Stimulated activated naive CD4-positive, alpha-beta T cell treated with Interleukin-2 at 50 U/mL for 16 hours (primary cell): ENCODE measurements around the gene GP1BB.
"Not testable (repeated sequence)": the region's sequence is repeated elsewhere in the genome, so short reads cannot be mapped to it uniquely, and the experiment has no call there.

Experiments
- DNase-seq: peaks from one replicate; lab custom pipeline; 2025; lab: John Stamatoyannopoulos, UW

Gene GP1BB

GRCh38 chr22:19714312-19715187 is 8.8 kb upstream of the GP1BB start, which contains the start of gene SEPTIN5:
SEPTIN5 (plus strand) TSS chr22:19714503; CDS start chr22:19714589, 86 bp downstream.
- no peak for DNase-seq

- DNase-seq, result no peak
Measured at GRCh38 chr22:19715188-19715930, 8.0 kb upstream of the GP1BB start.

DNA sequence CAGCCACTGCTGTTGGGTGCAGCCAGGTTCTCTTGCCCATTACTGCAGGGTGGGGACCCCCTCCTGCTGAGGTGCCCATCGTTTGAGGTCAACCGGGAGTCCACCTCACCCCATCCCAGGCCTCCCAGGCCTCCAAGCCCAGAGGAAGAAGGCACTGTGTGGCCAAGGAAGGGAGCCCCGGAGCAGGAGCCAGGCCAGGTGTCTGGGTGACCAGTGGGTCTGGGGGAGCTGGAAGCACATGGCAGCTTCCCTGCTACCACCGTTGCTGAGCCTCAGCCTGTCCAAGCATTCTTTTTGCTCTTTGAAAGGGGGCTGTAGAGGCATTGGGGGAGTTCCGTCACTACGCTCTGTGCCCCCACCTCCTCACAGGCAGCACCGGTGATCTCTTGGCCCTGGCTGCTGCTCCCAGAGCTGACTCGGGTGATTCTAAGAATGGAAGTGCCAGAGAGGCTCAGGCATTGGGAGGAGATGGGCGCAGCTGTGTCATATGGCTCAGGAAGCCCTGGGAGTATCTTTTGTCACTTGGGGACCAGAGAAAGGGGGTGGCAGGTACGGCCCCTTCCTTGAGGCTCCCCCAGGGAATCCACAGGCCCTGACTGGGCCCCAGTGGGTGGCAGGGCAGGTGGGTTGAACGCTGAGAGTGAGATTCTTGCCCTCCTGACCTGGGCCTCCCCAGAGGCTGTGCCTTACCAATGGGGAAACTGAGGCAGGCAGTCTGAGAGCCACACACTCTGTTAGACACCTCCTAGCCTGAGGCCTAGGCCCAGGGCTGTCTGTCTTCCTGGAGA is 7.1 kb upstream of the GP1BB start:
- DNase-seq, result no peak

DNA sequence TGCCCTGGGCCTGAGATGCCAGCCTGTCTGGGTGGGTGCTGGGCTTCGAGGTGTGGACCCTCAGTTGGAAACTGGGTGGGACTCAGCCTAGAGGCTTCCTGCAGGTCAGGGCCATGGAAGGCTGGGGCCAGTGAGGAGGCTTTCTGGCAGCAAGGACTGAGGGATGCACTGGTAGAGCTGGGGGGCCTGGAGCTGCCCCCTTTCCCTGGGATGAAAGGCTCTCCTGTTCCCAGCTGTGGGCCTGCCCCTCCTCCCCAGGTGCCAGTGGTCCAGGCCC is 6.6 kb upstream of the GP1BB start:
- DNase-seq, result no peak

DNA sequence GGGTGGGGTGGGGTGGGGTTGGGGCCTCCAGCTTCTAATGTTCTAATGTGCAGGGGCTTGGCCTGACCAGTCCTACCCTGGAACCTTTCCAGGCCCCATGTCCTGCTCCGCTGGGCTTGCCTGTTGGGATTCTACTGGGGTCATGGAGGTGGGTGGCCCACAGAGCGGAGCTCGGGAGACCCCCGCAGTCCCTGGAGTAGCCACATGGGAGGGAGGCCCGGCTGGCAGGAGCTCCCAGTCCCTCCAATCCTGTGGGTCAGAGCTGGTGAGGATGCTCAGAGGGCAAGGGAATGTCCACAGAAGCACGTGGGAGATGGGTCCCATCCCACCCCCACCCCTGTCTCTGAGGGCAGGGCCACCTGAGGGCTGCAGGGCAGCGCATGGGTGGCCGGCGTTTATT is 6.2 kb upstream of the GP1BB start:
- DNase-seq, result no peak

GRCh38 chr22:19717691-19718455 is 5.5 kb upstream of the GP1BB start:
- peak; percentile 72 for DNase-seq

- DNase-seq, result no peak
Measured at GRCh38 chr22:19718456-19719049, 4.8 kb upstream of the GP1BB start.

DNA sequence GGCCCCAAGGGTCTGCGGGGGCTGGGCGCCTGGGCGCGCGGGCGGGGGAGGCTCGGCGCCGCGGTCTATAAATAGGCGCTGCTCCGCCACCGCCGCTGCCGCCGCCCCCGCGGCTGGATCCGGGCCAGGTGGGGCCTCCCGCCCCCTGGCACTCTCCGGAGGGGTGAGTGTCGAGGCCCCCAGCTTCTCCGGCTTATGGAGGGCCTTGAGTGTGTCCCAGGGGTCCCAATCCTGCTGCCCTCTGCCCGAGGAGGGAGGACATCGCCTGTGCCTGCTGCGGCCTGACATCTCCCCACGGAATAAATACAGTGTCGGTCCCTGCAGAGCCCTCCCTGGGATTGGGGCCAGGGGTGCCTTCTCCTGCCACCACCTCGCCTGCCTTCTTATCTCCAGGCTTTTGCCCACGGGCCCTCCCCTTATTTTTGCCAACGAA is 4.3 kb upstream of the GP1BB start:
- DNase-seq, result no peak

DNA sequence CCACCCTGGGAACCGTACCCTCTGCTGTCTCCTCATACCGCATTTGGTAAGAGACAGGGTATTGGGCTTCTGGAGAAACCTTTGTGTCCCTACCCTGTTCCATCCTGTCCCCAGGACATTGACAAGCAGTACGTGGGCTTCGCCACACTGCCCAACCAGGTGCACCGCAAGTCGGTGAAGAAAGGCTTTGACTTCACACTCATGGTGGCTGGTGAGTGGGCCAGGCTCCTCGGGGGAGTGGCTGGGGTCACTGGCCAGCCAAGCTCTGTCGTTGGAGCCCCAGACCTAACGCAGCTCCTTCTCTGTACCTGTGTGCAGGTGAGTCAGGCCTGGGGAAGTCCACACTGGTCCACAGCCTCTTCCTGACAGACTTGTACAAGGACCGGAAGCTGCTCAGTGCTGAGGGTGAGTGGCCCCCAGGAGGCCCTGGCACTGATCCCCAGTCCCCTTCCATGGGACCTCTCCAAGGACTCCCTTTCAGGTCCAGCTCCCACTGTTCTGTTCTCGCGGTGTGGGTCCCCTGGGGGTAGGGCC is 3.8 kb upstream of the GP1BB start:
- no peak for DNase-seq

DNA sequence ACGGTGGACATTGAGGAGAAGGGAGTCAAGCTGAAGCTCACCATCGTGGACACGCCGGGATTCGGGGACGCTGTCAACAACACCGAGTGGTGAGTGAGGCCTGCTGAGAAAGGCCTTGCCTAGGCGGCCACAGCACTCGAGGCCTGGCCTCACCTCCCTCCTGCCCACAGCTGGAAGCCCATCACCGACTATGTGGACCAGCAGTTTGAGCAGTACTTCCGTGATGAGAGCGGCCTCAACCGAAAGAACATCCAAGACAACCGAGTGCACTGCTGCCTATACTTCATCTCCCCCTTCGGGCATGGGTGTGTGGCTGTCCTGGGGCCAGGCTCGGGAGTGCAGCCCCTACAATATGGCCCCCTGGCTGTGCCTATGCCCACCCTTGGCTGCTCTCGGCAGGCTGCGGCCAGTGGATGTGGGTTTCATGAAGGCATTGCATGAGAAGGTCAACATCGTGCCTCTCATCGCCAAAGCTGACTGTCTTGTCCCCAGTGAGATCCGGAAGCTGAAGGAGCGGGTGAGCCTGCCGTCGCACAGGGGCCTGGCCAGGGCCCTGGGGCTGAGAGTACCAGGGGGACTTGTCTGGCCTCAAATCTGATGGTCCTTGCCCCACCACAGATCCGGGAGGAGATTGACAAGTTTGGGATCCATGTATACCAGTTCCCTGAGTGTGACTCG is 3.0 kb upstream of the GP1BB start:
- DNase-seq, result no peak

- no peak for DNase-seq
Measured at GRCh38 chr22:19720999-19721329, 2.4 kb upstream of the GP1BB start.

- DNase-seq, result no peak
Measured at GRCh38 chr22:19721330-19722177, 1.8 kb upstream of the GP1BB start.

DNA sequence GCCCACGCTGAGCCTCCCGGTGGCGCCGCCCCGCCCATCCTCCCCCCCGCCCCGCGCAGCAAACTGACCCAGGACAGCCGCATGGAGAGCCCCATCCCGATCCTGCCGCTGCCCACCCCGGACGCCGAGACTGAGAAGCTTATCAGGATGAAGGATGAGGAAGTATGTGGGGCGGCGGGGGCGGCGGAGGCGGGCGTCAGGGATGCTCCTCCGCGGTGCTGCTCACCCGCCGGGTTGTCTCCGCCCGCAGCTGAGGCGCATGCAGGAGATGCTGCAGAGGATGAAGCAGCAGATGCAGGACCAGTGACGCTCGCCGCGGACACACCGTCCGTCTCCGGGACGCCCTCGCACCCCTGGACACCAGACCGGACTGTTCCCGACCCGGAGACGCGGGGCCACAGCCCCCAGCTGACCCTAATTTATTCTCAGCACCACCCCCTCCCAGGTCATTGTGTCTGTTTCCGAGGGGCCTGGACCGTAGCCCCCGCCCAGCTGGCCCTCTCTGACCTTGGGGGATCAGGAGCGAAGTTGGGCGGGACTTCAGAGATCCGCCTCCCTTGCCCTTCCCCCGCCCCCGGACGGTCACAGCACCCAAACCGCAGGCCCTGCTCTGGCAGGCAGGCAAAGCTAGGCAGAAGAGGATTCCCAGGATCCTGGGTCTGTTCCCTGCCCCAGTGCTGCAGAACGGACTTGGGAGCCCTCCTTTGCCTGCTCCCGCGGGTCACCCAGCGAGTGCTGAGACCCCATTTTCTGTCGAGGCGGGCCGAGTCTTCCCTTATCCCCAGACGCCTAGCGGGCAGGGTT is 959 bp upstream of the GP1BB start:
- no peak for DNase-seq

- DNase-seq, result no peak
Measured at GRCh38 chr22:19722982-19723231, 432 bp upstream of the GP1BB start.

GRCh38 chr22:19723983-19724827 is 866 bp downstream of the GP1BB start:
- no peak for DNase-seq

DNA sequence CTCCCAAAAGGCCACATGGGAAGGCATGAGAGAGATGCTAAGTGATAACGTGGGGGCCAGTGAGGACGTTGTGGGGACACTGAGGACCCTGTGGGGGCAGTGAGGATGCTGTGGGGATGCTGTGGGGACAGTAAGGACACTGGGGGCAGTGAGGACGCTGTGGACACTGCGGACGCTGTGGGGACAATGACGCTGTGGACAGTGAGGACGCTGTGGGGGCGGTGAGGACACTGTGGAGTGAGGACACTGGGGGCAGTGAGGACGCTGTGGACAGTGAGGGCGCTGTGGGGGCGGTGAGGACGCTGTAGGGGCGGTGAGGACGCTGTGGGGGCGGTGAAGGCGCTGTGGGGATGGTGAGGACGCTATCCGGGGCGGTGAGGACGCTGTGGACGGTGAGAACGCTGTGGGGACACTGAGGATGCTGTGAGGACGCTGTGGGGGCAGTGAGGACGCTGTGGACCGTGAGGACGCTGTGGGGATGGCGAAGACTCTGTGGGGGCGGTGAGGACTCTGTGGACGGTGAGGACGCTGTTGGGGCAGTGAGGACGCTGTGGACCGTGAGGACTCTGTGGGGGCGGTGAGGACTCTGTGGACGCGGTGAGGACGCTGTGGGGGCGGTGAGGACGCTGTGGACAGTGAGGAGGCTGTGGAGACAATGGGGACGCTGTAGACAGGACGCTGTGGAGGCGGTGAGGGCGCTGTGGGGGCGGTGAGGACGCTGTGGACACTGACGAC is 1.8 kb downstream of the GP1BB start:
- no peak for DNase-seq

- not testable (repeated sequence) for DNase-seq
Measured at GRCh38 chr22:19726064-19726788, 2.9 kb downstream of the GP1BB start.
